ENCODE measurements around the gene PROS1. TPM values are rescaled to one million over a fixed set of nuclear protein-coding genes. Genes with fewer than 3 reads are reported as not detected.

The PROS1 gene
- total RNA-seq, 1 experiment from 2014 or later, result 5.5 TPM

DNA sequence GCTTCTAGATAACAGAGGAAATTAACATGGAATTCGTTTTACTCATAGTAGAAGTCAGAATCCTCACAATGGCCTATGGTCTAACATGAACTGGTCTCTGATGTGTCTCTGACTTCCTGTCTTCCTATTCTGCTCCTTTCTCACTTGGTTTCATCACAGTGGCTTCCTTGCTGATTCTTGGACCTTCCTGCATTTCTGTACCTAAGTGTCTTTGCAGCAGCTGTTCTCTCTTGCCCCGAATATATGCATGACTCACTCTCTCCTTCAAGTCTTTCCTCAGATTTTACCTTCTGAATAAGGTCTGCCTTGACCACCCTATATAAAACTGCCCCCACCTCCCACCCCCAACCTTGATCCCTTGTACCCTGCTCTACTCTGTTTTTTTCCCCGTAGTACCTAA, 20.4 kb upstream of the PROS1 start:
- no peaks in the 10 kb centered on the region for H3K9me2 ChIP-seq (replicated peaks; ENCODE audit: low read length)
- H3K79me2 ChIP-seq (ENCODE audit: low read length), result no peaks in the 10 kb centered on the region
- no peak overlapping the region for H3K4me3 ChIP-seq (ENCODE audit: low read length)
- H3K27me3 ChIP-seq (ENCODE audit: low read length), result no peaks in the 10 kb centered on the region
- DNase-seq, result no peak
- POLR2A ChIA-PET (ENCODE audit: unreplicated experiment), result no interaction called here
- H3K27ac ChIP-seq (ENCODE audit: low read length), result no peak overlapping the region
- intact Hi-C loops (cut with micrococcal nuclease), result no loop called here
- H3F3A ChIP-seq (ENCODE audit: low read length, unreplicated experiment), result no peaks in the 10 kb centered on the region
- H3K9ac ChIP-seq (ENCODE audit: low read length), result no peak overlapping the region
- H4K20me1 ChIP-seq (ENCODE audit: low read length), result no peaks in the 10 kb centered on the region
- H2AFZ ChIP-seq (ENCODE audit: low read length), result no peak overlapping the region
- no peak for ATAC-seq
- CTCF ChIA-PET, result no interaction called here
- H3K4me1 ChIP-seq (ENCODE audit: insufficient read depth, low read length), result no peaks in the 10 kb centered on the region
- no peaks in the 10 kb centered on the region for H3K36me3 ChIP-seq (ENCODE audit: low read depth, low read length)
- BruUV-seq (replicated peaks), result no TSS peak
- H3K9me3 ChIP-seq (ENCODE audit: low read length), result no peaks in the 10 kb centered on the region
- no peak overlapping the region for H3K4me2 ChIP-seq (ENCODE audit: low read length)
- TF ChIP-seq EZH2phosphoT487 (IDR thresholded peaks at IDR 0.05; ENCODE audit: borderline replicate concordance, low read length) (no peak), EZH2 (IDR thresholded peaks at IDR 0.05; ENCODE audit: low read length, unreplicated experiment) (no peak)
- TF ChIP-seq, protein P1, sequence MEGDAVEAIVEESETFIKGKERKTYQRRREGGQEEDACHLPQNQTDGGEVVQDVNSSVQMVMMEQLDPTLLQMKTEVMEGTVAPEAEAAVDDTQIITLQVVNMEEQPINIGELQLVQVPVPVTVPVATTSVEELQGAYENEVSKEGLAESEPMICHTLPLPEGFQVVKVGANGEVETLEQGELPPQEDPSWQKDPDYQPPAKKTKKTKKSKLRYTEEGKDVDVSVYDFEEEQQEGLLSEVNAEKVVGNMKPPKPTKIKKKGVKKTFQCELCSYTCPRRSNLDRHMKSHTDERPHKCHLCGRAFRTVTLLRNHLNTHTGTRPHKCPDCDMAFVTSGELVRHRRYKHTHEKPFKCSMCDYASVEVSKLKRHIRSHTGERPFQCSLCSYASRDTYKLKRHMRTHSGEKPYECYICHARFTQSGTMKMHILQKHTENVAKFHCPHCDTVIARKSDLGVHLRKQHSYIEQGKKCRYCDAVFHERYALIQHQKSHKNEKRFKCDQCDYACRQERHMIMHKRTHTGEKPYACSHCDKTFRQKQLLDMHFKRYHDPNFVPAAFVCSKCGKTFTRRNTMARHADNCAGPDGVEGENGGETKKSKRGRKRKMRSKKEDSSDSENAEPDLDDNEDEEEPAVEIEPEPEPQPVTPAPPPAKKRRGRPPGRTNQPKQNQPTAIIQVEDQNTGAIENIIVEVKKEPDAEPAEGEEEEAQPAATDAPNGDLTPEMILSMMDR (conservative IDR thresholded peaks at IDR 0.05; ENCODE audit: low read depth, low read length), result no peak

DNA sequence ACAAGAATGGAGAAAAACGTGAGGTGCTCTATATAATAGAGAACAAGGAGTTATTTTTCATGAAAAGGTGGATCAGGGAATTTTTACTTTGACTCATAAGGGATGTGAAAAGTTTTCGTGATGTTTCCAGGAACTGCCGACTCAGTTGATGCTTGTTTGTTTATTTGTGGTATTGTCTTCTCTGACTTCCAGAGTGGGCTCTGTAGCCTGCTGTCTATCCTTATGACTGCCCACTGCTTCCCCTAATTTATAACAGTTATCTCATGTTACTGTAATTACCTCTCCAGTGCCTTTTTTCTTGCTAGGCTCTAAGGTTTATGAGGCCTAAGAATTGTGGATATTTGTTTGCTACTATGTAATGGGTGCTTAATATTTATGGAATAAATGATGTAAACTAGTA, 18.5 kb upstream of the PROS1 start:
- no peak overlapping the region for H2AFZ ChIP-seq (ENCODE audit: low read length)
- H3F3A ChIP-seq (ENCODE audit: low read length, unreplicated experiment), result no peaks in the 10 kb centered on the region
- H3K4me2 ChIP-seq (ENCODE audit: low read length), result no peak overlapping the region
- TF ChIP-seq, protein P1 (conservative IDR thresholded peaks at IDR 0.05; ENCODE audit: low read depth, low read length), result no peak
- TF ChIP-seq EZH2phosphoT487 (IDR thresholded peaks at IDR 0.05; ENCODE audit: borderline replicate concordance, low read length) (no peak), EZH2 (IDR thresholded peaks at IDR 0.05; ENCODE audit: low read length, unreplicated experiment) (no peak)
- H3K27ac ChIP-seq (ENCODE audit: low read length), result no peak overlapping the region
- BruUV-seq (replicated peaks), result no TSS peak
- DNase-seq (no peak), ATAC-seq (no peak)
- intact Hi-C loops (cut with micrococcal nuclease), result no loop called here
- H3K79me2 ChIP-seq (ENCODE audit: low read length), result no peaks in the 10 kb centered on the region
- peaks cover 10% of the 10 kb centered on the region; the same call in 1 of the 2 replicates for H3K4me1 ChIP-seq (ENCODE audit: insufficient read depth, low read length)
- POLR2A ChIA-PET (ENCODE audit: unreplicated experiment), result no interaction called here
- CTCF ChIA-PET, result interaction anchor here (0.6 to 0.7 kb wide), 2 partner anchors 59 to 145 kb away, joined by 3 read pairs; no protein-coding TSS in a partner anchor
- H3K9ac ChIP-seq (ENCODE audit: low read length), result no peak overlapping the region
- no peak overlapping the region for H3K4me3 ChIP-seq (ENCODE audit: low read length)
- no peaks in the 10 kb centered on the region for H3K9me3 ChIP-seq (ENCODE audit: low read length)
- H3K36me3 ChIP-seq (ENCODE audit: low read depth, low read length), result no peaks in the 10 kb centered on the region
- H4K20me1 ChIP-seq (ENCODE audit: low read length), result no peaks in the 10 kb centered on the region
- no peaks in the 10 kb centered on the region for H3K27me3 ChIP-seq (ENCODE audit: low read length)
- H3K9me2 ChIP-seq (replicated peaks; ENCODE audit: low read length), result no peaks in the 10 kb centered on the region

DNA sequence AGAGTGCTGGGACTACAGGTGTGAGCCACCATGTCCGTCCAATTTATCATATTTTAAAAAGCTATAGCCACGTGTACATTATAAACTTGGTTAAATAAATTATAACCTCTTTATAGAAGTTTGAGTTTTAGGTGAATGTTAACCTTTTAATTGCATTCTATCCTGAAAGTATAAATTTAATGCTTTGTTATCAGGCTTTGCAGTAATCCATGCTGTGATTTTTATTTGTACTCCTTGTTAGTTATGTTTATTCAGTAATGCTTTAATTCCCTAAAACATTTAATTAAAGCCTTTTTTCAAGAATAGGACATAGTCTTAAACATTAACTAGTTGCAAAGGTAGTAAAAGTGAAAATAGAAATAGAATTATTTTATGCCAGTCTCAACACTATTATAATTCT, 17.9 kb upstream of the PROS1 start:
- Histone ChIP-seq H3K27ac (ENCODE audit: low read length) (no peak overlapping the region), H3K27me3 (ENCODE audit: low read length) (no peaks in the 10 kb centered on the region), H4K20me1 (ENCODE audit: low read length) (no peaks in the 10 kb centered on the region), H2AFZ (ENCODE audit: low read length) (no peak overlapping the region), H3K9me3 (ENCODE audit: low read length) (no peaks in the 10 kb centered on the region), H3K9me2 (replicated peaks; ENCODE audit: low read length) (no peaks in the 10 kb centered on the region), H3K9ac (ENCODE audit: low read length) (no peak overlapping the region), H3F3A (ENCODE audit: low read length, unreplicated experiment) (no peaks in the 10 kb centered on the region), H3K36me3 (ENCODE audit: low read depth, low read length) (no peaks in the 10 kb centered on the region), H3K4me3 (ENCODE audit: low read length) (no peak overlapping the region), H3K79me2 (ENCODE audit: low read length) (no peaks in the 10 kb centered on the region), H3K4me2 (ENCODE audit: low read length) (no peak overlapping the region), H3K4me1 (ENCODE audit: insufficient read depth, low read length) (peaks cover 10% of the 10 kb centered on the region; the same call in 1 of the 2 replicates)
- BruUV-seq (replicated peaks), result no TSS peak
- intact Hi-C loops (cut with micrococcal nuclease), result no loop called here
- ChIA-PET CTCF (no interaction called here), POLR2A (ENCODE audit: unreplicated experiment) (no interaction called here)
- DNase-seq, result no peak
- no peak for TF ChIP-seq EZH2phosphoT487 (IDR thresholded peaks at IDR 0.05; ENCODE audit: borderline replicate concordance, low read length)
- no peak for TF ChIP-seq EZH2 (IDR thresholded peaks at IDR 0.05; ENCODE audit: low read length, unreplicated experiment)
- TF ChIP-seq, protein P1 (conservative IDR thresholded peaks at IDR 0.05; ENCODE audit: low read depth, low read length), result no peak
- ATAC-seq, result no peak
